Mucosa of descending colon (tissue), 3 donors: ENCODE results near the gene PRR5L. TPM values are rescaled to one million over a fixed set of nuclear protein-coding genes. Genes with fewer than 3 reads are reported as not detected.
A peak's percentile ranks its signal among the peaks of the same experiment; 100 is the strongest.

ENCODE experiments used
- ATAC-seq: fragments of 200-7000 bp; cut with Tn5 transposase; one replicate; pipeline ENCODE4 v1.9.1; 2020; ENCODE audit warnings: mild to moderate bottlenecking, moderate library complexity
- DNase-seq, 3 donors: peaks; one replicate each; pipeline ENCODE4 v3.0.0-alpha.2; 2020
- H3K36me3 ChIP-seq: fragments of 200-600 bp; one replicate; pipeline ENCODE4 v1.8.0; 2021; ENCODE audit warnings: low read depth, mild to moderate bottlenecking
- H3K4me1 ChIP-seq: fragments of 200-600 bp; one replicate; pipeline ENCODE4 v1.8.0; 2021; ENCODE audit warnings: low read depth, mild to moderate bottlenecking
- H3K4me3 ChIP-seq: fragments of 200-600 bp; one replicate; pipeline ENCODE4 v1.8.0; 2021; ENCODE audit warnings: mild to moderate bottlenecking
- H3K9me3 ChIP-seq: fragments of 200-600 bp; one replicate; pipeline ENCODE4 v1.8.0; 2021; ENCODE audit warnings: mild to moderate bottlenecking
- CTCF ChIP-seq: fragments of 200-600 bp; IDR thresholded peaks from one replicate; pipeline ENCODE4 v1.8.0; 2022; ENCODE audit warnings: antibody characterized with exemption, mild to moderate bottlenecking
- intact Hi-C, 2 donors: fragments of 100-400 bp; cut with DNase I in 1 of 2; cut with micrococcal nuclease in 1 of 2; formaldehyde crosslinking; loops; one replicate each; pipeline versions ENCODE4 v1.11.0 to v1.11.1; 2022; cut with DNase I, micrococcal nuclease
- total RNA-seq, 3 donors: library from RNA; stranded (reverse); fragmentation: NEBNext Ultra II Directional in 2 of 3; extraction: Animal tissue kit (Norgen Biotek cat#: 25700) in 2 of 3; gene quantifications; one replicate each; pipeline versions ENCODE4 v1.2.1 to v1.2.4, GENCODE V29; 2021 to 2023
- donor health status: DM: no; HTN: no; CAD: no; lungs with moderate emphysema.
- donor health status: DM: no; HTN: no; CAD: no.
- donor health status: DM: no; HTN: yes; CAD: no.

PRR5L gene
- total RNA-seq, 3 donors from 2014 or later: 138 to 250 (median 203) TPM

- Histone ChIP-seq H3K4me1 (no peaks in the 10 kb centered on the region), H3K4me3 (no peak overlapping the region), H3K9me3 (no peaks in the 10 kb centered on the region), H3K36me3 (no peaks in the 10 kb centered on the region)
- no peak for TF ChIP-seq CTCF
- ATAC-seq (no peak), DNase-seq (no peak)
- intact Hi-C loops: no loop called here
These were observed 98.8 kb downstream of the PRR5L start for GRCh38 chr11:36394926-36395325.

GRCh38 chr11:36395978-36396736, 100.1 kb downstream of the PRR5L start:
- H3K4me1 ChIP-seq: no peaks in the 10 kb centered on the region
- peaks cover 1% of the 10 kb centered on the region for H3K36me3 ChIP-seq
- ATAC-seq: no peak
- DNase-seq: no peak
- H3K4me3 ChIP-seq: no peak overlapping the region
- TF ChIP-seq CTCF: no peak
- intact Hi-C loops: no loop called here
- no peaks in the 10 kb centered on the region for H3K9me3 ChIP-seq

GRCh38 chr11:36398231-36398953, 102.3 kb downstream of the PRR5L start:
- intact Hi-C loops: no loop called here
- peaks cover 12% of the 10 kb centered on the region for H3K36me3 ChIP-seq
- DNase-seq: no peak
- no peak for ATAC-seq
- no peak for TF ChIP-seq CTCF
- peaks cover 5% of the 10 kb centered on the region for H3K4me1 ChIP-seq
- H3K4me3 ChIP-seq: no peak overlapping the region
- no peaks in the 10 kb centered on the region for H3K9me3 ChIP-seq

GRCh38 chr11:36399236-36399635, 103.1 kb downstream of the PRR5L start:
- TF ChIP-seq CTCF: no peak
- Histone ChIP-seq H3K4me1 (peaks cover 12% of the 10 kb centered on the region), H3K4me3 (no peak overlapping the region), H3K36me3 (peaks cover 12% of the 10 kb centered on the region), H3K9me3 (no peaks in the 10 kb centered on the region)
- intact Hi-C loops: no loop called here
- ATAC-seq (no peak), DNase-seq (no peak)

GRCh38 chr11:36399745-36400144, 103.7 kb downstream of the PRR5L start:
- intact Hi-C loops: no loop called here
- Histone ChIP-seq H3K36me3 (peaks cover 12% of the 10 kb centered on the region), H3K4me3 (no peak overlapping the region), H3K9me3 (no peaks in the 10 kb centered on the region), H3K4me1 (peaks cover 12% of the 10 kb centered on the region)
- DNase-seq (no peak), ATAC-seq (peak; percentile 57)
- TF ChIP-seq CTCF: no peak
